ENCODE measurements around the gene LACRT. TPM values are rescaled to one million over a fixed set of nuclear protein-coding genes. Genes with fewer than 3 reads are reported as not detected.
A peak's percentile ranks its signal among the peaks of the same experiment; 100 is the strongest.

The LACRT gene
- total RNA-seq, 1 experiment from 2014 or later, result not detected

GRCh38 chr12:54604436-54604835, 30.3 kb downstream of the LACRT start:
- no peaks in the 10 kb centered on the region for H3K36me3 Mint-ChIP-seq
- no peak overlapping the region for H3K4me3 Mint-ChIP-seq
- ChIA-PET CTCF (interaction anchor here (0.9 to 1.5 kb wide), 5 partner anchors 8 to 77 kb away, joined by 3 to 5 read pairs (median 4); no protein-coding TSS in a partner anchor), POLR2A (no interaction called here)
- no peak overlapping the region for H3K27ac Mint-ChIP-seq
- no peaks in the 10 kb centered on the region for H3K9me3 Mint-ChIP-seq
- DNase-seq (ENCODE audit: low spot score) (no peak), ATAC-seq (no peak)
- no peak for TF ChIP-seq ZNF281 (CRISPR knock-in tag; IDR thresholded peaks at IDR 0.05)
- peaks cover 45% of the 10 kb centered on the region for H3K27me3 Mint-ChIP-seq (ENCODE audit: low read depth)
- H3K4me1 Mint-ChIP-seq, result peaks cover 4% of the 10 kb centered on the region; the same call in 1 of the 2 replicates

GRCh38 chr12:54603872-54604271, 30.8 kb downstream of the LACRT start:
- TF ChIP-seq NFYB (CRISPR knock-in tag; conservative IDR thresholded peaks at IDR 0.05; ENCODE audit: low read depth) (no peak), MXD4 (CRISPR knock-in tag; IDR thresholded peaks at IDR 0.05; ENCODE audit: borderline replicate concordance) (no peak), CREM (CRISPR knock-in tag; IDR thresholded peaks at IDR 0.05) (no peak), ATF2 (CRISPR knock-in tag; IDR thresholded peaks at IDR 0.05; ENCODE audit: borderline replicate concordance, low read depth) (no peak), ZNF232 (CRISPR knock-in tag; IDR thresholded peaks at IDR 0.05) (no peak), ZBTB21 (CRISPR knock-in tag; IDR thresholded peaks at IDR 0.05; ENCODE audit: borderline replicate concordance) (no peak)
- peaks cover 4% of the 10 kb centered on the region; the same call in 1 of the 2 replicates for H3K4me1 Mint-ChIP-seq
- CTCF ChIA-PET, result interaction anchor here (0.9 to 1.5 kb wide), 5 partner anchors 8 to 76 kb away, joined by 3 to 5 read pairs (median 4); no protein-coding TSS in a partner anchor
- H3K27me3 Mint-ChIP-seq (ENCODE audit: low read depth), result peaks cover 45% of the 10 kb centered on the region
- H3K9me3 Mint-ChIP-seq, result no peaks in the 10 kb centered on the region
- POLR2A ChIA-PET, result no interaction called here
- H3K27ac Mint-ChIP-seq, result no peak overlapping the region
- H3K36me3 Mint-ChIP-seq, result no peaks in the 10 kb centered on the region
- DNase-seq (ENCODE audit: low spot score) (no peak), ATAC-seq (no peak)
- no peak overlapping the region for H3K4me3 Mint-ChIP-seq

- DNase-seq (ENCODE audit: low spot score), result peak; percentile 75
- H3K9me3 Mint-ChIP-seq, result no peaks in the 10 kb centered on the region
- H3K4me3 Mint-ChIP-seq, result no peak overlapping the region
- ChIA-PET CTCF (interaction anchor here (1.2 to 2.7 kb wide), 6 partner anchors 19 to 76 kb away, joined by 4 to 16 read pairs (median 6); partner anchors contain the start of gene PDE1B), POLR2A (no interaction called here)
- H3K27me3 Mint-ChIP-seq (ENCODE audit: low read depth), result peaks cover 45% of the 10 kb centered on the region
- no peaks in the 10 kb centered on the region; the same call in 1 of the 2 replicates for H3K4me1 Mint-ChIP-seq
- no peaks in the 10 kb centered on the region for H3K36me3 Mint-ChIP-seq
- ATAC-seq, result peak; percentile 90
- no peak overlapping the region for H3K27ac Mint-ChIP-seq
- no peak for TF ChIP-seq ELF4 (CRISPR knock-in tag; IDR thresholded peaks at IDR 0.05; ENCODE audit: low read depth)
- no peak for TF ChIP-seq NR3C1 (CRISPR knock-in tag; conservative IDR thresholded peaks at IDR 0.05; ENCODE audit: low read depth)
- peak; percentile 54; the same call in 1 of the 2 replicates for TF ChIP-seq CTCF (IDR thresholded peaks at IDR 0.05)
- TF ChIP-seq ZNF671 (CRISPR knock-in tag; IDR thresholded peaks at IDR 0.05), result no peak
- TF ChIP-seq HMGXB4 (CRISPR knock-in tag; IDR thresholded peaks at IDR 0.05), result no peak
- TF ChIP-seq GTF2I (CRISPR knock-in tag; conservative IDR thresholded peaks at IDR 0.05), result no peak
- TF ChIP-seq CBFB (CRISPR knock-in tag; IDR thresholded peaks at IDR 0.05; ENCODE audit: low read depth), result no peak
These were observed 31.4 kb downstream of the LACRT start for GRCh38 chr12:54603173-54603814.

Measured in WTC11 (cell line).